ENCODE results near the gene RAB15.

DNA sequence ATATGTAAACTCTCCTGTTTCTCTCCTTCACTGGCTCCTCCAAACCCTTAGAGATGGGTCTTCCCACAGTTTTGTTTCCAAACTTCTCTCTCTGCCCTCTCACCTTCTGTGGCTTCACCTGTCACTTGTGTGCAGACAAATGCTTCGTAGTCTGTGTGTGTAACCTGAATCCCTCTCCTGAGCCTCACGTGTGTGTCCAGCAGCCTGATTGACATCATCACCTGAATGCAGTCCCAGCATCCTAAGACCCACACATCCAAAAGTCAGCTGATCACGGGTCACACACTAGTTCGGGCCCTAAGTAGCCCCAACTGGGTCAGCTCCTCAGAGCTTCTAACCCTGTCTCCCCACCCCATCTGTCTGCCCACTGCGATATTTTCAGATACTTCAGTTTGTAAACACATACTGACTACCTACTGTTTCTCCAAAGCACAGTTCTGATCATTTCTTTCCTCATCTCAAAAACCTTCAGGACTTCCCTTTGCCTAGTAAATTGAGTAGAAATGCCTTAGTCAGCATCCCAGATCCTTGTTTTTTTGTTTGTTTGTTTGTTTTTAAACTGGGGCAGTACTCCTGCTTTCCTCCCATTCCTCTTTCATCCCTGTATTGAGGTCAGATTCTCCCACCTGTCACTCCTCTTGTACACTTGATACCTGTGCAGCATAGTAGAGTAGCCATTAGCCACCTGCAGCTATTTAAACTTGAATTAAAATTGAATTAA, 38.2 kb upstream of the RAB15 start:
- TF ChIP-seq, protein P1, sequence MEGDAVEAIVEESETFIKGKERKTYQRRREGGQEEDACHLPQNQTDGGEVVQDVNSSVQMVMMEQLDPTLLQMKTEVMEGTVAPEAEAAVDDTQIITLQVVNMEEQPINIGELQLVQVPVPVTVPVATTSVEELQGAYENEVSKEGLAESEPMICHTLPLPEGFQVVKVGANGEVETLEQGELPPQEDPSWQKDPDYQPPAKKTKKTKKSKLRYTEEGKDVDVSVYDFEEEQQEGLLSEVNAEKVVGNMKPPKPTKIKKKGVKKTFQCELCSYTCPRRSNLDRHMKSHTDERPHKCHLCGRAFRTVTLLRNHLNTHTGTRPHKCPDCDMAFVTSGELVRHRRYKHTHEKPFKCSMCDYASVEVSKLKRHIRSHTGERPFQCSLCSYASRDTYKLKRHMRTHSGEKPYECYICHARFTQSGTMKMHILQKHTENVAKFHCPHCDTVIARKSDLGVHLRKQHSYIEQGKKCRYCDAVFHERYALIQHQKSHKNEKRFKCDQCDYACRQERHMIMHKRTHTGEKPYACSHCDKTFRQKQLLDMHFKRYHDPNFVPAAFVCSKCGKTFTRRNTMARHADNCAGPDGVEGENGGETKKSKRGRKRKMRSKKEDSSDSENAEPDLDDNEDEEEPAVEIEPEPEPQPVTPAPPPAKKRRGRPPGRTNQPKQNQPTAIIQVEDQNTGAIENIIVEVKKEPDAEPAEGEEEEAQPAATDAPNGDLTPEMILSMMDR (IDR thresholded peaks at IDR 0.05; ENCODE audit: borderline replicate concordance, extremely low read depth, low read length, poor library complexity, severe bottlenecking), result no peak
- TF ChIP-seq EZH2 (IDR thresholded peaks at IDR 0.05; ENCODE audit: borderline replicate concordance, low read depth, low read length, severe bottlenecking), result no peak

All from DND-41 (cell line).